Measurements from ENCODE around the gene CCM2L.

CCM2L gene

DNA sequence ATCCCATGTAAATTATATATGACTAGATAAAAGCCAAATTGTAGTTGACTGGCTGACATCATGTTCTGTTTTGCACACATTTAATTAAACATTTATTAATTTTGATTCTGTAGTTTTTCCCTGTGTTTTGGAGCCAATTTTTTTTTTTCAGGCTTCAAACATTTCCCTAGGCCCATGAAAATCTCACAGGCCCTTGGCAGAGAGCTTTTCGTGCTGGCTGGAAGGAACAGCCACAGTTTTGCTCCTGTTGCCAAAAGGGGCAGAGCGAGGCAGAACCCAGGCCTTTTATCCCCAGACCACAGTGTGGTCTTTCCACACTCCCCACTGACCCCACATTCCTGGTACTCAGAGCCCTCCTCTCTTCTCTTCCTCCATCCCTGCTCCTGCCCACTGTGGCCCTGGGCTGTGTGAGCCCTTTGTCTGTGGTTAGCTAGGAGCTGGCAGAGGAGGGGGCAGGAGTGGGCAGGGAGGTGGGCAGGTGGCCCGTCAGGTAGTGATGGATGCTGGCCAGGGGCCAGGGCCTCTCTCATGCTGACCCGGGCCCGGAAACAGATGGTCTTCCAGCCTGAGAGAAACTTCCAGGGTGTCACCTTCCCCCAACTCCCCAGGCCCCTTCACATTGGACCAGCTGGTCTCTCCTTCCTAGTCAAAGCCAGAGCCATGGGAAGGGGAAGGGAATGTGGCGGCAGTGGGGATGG lies 19.4 kb upstream of the CCM2L start:
- in situ Hi-C loops (cut with MboI; ENCODE audit: low pct_unique_long_range_greater_than_20kb, low sequenced_read_pairs): no loop called here
- no peak for DNase-seq

GRCh38 chr20:31991339-31991705 lies 18.9 kb upstream of the CCM2L start:
- DNase-seq: no peak
- in situ Hi-C loops (cut with MboI; ENCODE audit: low pct_unique_long_range_greater_than_20kb, low sequenced_read_pairs): no loop called here

- in situ Hi-C loops (cut with MboI; ENCODE audit: low pct_unique_long_range_greater_than_20kb, low sequenced_read_pairs): no loop called here
- DNase-seq: no peak
These were observed 18.2 kb upstream of the CCM2L start for GRCh38 chr20:31992086-31992485.

GRCh38 chr20:31996996-31997395 lies 13.2 kb upstream of the CCM2L start:
- in situ Hi-C loops (cut with MboI; ENCODE audit: low pct_unique_long_range_greater_than_20kb, low sequenced_read_pairs): no loop called here
- no peak for DNase-seq

- in situ Hi-C loops (cut with MboI; ENCODE audit: low pct_unique_long_range_greater_than_20kb, low sequenced_read_pairs): no loop called here
- DNase-seq: no peak
These were observed 12.0 kb upstream of the CCM2L start for GRCh38 chr20:31998246-31998645.

DNA sequence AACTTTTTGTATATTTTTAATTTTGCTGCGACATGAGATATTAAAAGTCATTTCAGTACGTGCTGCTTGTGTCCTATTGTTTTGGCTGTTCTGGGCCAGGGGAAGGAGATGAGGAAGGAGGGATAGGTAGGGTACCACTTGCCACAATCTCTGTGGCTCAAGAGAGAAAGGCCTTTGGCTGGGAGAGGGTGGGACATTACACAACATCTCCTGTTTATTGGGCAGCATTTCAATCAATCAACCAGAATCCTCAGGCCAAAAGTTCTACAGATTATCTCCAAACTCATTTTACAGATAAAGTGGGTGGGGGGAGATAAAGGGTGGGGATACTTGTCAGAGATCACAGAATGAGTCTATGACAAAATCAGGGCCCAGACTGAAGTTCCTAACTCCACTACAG lies 6.9 kb upstream of the CCM2L start:
- DNase-seq: no peak
- in situ Hi-C loops (cut with MboI; ENCODE audit: low pct_unique_long_range_greater_than_20kb, low sequenced_read_pairs): no loop called here

DNA sequence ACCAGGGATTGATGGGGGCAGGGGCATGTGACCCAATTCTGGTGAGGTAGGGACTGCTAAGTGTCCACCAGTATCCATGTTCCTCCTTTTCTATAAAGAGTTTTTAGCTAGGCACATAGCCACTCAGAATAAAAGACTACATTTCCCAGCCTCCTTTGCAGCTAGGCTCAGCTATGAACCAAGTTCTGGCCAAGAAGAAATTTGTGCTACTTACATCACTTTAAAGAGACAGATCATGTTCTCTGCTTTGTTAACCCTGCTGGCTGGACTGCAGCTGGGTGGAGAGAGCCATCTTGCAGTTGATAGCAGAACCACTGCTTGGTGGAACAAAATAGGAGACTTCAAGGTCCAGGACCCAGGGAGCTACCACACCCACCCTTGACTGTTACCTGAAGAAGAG lies 5.3 kb upstream of the CCM2L start:
- no peak for DNase-seq
- in situ Hi-C loops (cut with MboI; ENCODE audit: low pct_unique_long_range_greater_than_20kb, low sequenced_read_pairs): no loop called here

GRCh38 chr20:32006053-32006452 lies 4.2 kb upstream of the CCM2L start:
- no peak for DNase-seq
- in situ Hi-C loops (cut with MboI; ENCODE audit: low pct_unique_long_range_greater_than_20kb, low sequenced_read_pairs): no loop called here

DNA sequence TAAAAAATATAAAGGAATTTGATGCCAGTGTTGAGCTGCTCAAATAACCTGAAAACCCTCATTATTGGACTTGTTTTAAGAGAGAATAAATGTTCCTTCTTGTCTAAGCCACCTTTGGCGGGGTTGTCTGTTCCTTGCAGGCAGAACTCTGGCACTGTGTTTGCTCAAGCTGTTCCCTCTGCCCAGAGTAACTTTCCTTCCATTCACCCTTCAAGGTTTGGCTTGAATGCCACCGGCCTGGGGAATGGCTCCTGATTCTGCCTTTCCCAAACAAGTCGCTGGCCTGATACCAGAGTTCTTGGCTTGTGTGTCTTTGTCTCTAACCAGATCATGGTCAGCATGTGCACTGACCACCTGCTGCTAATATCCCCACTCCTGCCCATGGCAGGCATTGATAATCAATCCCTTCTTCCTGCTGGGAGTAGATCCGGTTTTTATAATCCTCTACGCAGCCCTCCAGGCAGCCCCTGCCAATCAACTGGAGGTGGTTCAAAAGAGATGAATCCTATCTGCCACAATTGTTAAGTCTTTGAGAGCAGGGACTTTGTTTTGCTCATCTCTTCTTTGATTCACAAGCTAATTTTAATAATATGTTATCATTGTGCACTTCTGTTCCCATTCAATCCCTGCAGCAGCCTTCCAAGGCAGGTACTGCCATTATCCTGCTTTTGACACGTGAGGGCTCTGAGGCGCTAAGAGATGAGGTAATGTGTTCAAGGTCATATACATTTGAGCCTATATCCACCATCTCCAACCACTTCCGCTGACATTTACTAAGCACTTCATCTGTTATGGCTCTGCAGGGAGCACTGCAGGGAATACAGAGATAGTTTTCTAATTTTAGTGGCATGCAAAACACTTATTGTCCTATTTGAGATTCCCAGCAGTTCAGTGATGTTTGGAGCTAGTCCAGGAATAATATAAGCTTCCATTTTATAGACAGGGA lies 3.1 kb upstream of the CCM2L start:
- DNase-seq: no peak
- in situ Hi-C loops (cut with MboI; ENCODE audit: low pct_unique_long_range_greater_than_20kb, low sequenced_read_pairs): no loop called here

GRCh38 chr20:32007787-32008616 lies 2.2 kb upstream of the CCM2L start:
- in situ Hi-C loops (cut with MboI; ENCODE audit: low pct_unique_long_range_greater_than_20kb, low sequenced_read_pairs): no loop called here

DNA sequence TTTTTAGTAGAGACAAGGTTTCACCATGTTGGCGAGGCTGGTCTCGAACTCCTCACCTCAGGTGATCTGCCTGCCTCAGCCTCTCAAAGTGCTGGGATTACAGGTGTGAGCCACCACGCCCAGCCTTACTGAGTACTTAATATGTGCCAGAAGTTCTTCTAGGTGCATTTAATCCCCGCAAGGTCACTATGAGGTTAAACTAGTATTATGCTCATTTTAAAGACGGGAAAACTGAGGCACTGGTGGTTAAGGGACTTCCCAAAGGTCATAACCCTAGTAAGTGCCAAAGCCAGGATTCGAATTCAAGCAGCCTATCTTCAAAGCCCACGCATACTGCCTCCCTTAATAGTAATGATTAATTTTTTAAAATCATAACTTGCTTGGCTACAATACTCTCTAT lies 674 bp upstream of the CCM2L start:
- in situ Hi-C loops (cut with MboI; ENCODE audit: low pct_unique_long_range_greater_than_20kb, low sequenced_read_pairs): no loop called here
- no peak for DNase-seq

More at GRCh38 chr20:32007787-32008616, 2.2 kb upstream of the CCM2L start:
- peak; percentile 36 for DNase-seq

DNA sequence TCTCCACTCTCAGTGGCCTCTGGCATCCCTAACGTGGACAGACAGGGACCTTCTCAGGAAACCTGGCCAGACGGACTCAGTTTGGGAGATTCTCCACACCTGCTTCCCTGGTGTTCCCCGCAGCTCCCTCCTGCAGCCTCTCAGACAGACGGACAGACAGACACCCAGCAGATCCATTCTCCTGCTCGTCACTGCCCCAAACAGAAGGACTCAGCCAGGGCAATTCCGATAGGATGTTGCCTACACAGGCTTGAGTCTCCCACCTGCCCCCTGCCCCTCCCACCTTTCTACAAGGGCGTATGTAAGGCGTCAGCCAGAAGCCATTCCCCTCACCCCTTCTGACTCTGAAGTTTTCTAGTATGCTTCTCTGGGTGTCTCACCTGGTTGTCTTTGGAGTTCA lies 428 bp downstream of the CCM2L start:
- in situ Hi-C loops (cut with MboI; ENCODE audit: low pct_unique_long_range_greater_than_20kb, low sequenced_read_pairs): no loop called here
- no peak for DNase-seq

- in situ Hi-C loops (cut with MboI; ENCODE audit: low pct_unique_long_range_greater_than_20kb, low sequenced_read_pairs): no loop called here
- no peak for DNase-seq
These were observed 2.0 kb downstream of the CCM2L start for GRCh38 chr20:32012159-32012688.

DNA sequence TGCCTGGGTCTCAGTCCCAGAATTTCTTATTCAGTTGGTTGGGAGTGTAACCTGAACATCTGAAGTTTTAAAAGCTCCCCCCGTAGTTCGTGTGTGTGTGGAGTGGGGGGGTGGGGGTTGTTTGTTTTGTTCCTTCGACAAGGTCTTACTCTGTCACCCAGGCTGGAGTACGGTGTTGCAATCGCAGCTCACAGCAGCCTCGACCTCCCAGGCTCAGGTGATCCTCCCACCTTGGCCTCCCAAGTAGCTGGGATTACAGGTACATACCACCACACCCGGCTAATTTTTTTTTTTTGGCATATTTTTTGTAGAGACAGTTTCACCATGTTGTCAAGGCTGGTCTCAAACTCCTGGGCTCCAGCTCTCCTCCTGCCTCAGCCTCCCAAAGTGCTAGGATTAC lies 3.1 kb downstream of the CCM2L start:
- in situ Hi-C loops (cut with MboI; ENCODE audit: low pct_unique_long_range_greater_than_20kb, low sequenced_read_pairs): no loop called here
- DNase-seq: no peak

- in situ Hi-C loops (cut with MboI; ENCODE audit: low pct_unique_long_range_greater_than_20kb, low sequenced_read_pairs): no loop called here
- no peak for DNase-seq
These were observed 7.5 kb downstream of the CCM2L start for GRCh38 chr20:32017711-32018251.

- in situ Hi-C loops (cut with MboI; ENCODE audit: low pct_unique_long_range_greater_than_20kb, low sequenced_read_pairs): no loop called here
- DNase-seq: peak; percentile 57
These were observed 8.3 kb downstream of the CCM2L start for GRCh38 chr20:32018269-32019155.

- no peak for DNase-seq
- in situ Hi-C loops (cut with MboI; ENCODE audit: low pct_unique_long_range_greater_than_20kb, low sequenced_read_pairs): no loop called here
These were observed 8.9 kb downstream of the CCM2L start for GRCh38 chr20:32019156-32019510.

Measured in KBM-7 (cell line).